Right hindlimb (tissue), 1 donor: Measurements from ENCODE around the gene TMEM107.
A peak's percentile ranks its signal among the peaks of the same experiment; 100 is the strongest.

ENCODE experiments used
- DNase-seq: peaks from one replicate; pipeline ENCODE4 v3.0.0-alpha.2; 2018

TMEM107 gene

DNA sequence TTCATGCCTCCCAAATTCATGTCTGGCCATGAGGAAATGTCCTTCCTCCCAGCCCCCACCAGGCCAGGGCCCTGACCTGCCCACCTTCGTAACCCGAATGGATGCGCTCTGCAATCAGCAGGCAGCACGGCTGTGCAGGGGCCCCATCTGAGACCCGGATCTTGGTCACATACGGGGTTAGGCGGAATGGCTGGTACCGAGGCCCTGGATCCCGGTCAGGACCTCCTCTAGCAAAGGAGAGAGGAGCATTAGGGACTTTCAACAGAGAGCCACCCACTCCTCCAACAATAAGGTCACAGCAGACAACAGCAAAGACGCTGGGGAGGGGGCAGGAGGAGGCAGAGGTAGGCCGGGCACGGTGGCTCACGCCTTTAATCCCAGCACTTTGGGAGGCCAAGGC lies 27.6 kb downstream of the TMEM107 start:
- DNase-seq = no peak

- DNase-seq = no peak
Measured at GRCh38 chr17:8147805-8148404, 28.3 kb downstream of the TMEM107 start.

DNA sequence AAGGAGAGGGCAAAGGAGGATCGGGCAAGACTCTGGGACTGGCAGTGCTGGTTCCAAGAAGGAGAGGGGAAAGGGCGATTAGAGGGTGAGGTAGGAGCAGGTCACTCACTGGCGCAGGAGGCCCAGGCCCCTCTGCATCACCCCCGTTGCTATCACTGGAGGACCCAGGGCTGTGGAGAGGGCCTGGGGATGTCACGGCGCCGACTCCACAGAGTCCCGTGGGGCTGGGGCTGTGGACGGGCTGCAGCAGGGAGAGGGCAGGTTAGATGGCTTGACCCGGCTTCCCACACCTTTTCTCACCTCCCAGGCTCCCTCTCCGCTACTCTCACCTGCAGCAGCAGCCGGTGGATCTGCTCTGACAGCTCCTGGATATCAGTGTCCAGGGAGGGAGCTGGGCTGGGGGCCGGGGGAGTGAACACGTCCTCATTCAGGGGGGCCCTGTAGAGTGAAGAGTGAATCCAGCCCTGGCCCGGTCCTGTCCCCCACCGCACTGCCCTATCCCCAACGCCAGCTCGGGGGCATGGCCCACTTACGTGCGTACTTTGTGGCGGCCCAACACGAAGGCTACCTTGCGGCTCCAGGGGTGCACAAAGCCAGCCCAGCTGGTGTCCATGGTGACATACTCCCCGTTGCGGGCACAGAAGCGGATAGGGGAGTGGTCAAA lies 28.9 kb downstream of the TMEM107 start:
- no peak for DNase-seq

DNA sequence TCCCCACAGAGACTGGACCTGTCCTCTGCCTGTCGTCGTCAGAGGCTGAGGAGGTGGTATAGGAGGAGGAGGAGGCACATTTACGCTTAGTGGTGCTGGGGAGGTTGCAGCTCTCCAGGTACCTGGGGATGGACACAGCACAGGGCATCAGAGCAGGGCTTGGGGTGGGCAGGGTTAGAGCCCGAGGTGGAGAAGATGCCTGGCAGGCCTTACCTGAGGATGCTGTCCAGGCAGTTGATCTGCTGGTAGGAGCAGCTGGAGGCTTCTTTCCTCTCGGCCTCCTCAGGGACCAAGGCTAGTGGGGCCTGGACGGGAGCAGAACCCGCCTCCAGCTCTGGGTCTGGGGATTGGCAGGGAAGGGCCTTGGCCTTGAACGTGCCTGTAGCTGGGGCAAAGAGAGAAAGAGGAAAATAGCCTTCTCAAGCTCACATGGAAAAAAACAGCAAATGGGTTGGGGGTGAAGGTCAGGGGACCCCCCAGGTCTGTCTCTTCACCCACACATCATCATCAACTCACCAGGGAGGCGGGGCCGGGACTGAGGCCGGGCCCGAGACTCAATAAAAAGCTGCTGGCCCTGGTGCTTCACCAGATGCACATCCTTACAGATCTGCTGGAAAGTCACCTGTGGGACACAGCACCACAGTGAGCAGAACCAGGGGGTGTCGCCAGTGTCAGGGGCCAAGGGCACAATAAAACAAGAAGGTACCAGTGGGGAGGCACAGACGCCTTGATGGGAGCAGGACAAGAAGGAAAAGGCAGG lies 29.6 kb downstream of the TMEM107 start:
- DNase-seq = no peak

DNA sequence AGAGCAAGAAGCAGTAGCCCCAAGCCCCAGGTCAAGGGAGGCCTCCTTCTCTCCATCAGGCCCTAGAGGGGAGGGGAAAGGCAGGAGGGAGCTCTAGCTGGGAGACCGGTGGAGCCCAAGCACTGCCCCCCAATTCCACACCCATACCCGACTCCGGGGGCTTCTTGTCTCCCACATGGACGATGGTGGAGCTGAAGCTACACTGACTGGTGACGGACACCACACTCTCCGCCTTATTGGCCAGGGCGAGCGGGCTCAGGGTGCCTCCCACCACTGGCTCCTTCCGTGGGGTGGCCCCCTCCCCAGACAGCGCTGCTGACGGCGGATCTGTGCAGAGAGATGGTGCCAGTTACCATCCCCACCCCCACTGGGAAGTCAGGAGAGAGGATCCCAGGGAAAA lies 30.4 kb downstream of the TMEM107 start:
- no peak for DNase-seq

DNA sequence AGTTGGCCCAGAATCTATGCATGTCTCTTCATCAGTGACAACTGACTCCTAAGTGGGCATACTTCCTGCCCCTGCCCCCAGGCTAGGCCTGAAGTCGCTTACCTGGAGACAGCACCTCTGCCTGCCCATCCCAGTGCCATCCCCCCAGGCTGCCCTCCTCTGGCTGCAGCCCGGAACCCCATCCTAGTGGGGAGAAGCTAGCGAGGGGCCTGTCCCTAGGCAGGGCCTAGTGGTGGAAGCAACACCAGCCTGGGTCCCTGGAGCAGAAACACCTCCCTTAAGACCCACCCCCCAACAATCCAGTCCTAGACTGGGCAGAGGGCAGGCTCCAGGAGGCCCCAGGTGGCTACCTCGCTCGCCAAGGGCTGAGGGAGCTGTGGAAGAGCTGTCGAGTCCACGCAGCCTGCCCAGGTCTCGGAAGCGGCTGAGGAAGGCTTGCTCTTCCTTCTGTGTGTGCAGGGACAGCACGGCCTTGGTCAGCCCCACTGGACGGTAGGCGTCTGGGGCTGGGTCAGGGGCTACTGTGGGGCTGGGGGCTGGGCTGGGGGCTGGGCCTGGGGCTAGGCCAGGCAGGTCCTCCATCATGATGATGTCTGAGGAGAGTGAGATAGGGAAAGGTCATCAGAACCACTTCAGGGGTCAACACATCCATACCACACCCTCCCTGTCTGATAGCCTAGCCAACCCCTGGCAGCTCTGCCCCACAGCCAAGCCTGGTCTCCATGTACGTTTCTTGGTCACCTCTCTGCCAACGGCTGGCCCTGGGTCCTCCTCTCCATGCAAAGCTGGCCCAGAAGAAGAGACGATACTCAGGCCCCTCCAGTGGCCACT lies 31.6 kb downstream of the TMEM107 start:
- peak; percentile 24 for DNase-seq

DNA sequence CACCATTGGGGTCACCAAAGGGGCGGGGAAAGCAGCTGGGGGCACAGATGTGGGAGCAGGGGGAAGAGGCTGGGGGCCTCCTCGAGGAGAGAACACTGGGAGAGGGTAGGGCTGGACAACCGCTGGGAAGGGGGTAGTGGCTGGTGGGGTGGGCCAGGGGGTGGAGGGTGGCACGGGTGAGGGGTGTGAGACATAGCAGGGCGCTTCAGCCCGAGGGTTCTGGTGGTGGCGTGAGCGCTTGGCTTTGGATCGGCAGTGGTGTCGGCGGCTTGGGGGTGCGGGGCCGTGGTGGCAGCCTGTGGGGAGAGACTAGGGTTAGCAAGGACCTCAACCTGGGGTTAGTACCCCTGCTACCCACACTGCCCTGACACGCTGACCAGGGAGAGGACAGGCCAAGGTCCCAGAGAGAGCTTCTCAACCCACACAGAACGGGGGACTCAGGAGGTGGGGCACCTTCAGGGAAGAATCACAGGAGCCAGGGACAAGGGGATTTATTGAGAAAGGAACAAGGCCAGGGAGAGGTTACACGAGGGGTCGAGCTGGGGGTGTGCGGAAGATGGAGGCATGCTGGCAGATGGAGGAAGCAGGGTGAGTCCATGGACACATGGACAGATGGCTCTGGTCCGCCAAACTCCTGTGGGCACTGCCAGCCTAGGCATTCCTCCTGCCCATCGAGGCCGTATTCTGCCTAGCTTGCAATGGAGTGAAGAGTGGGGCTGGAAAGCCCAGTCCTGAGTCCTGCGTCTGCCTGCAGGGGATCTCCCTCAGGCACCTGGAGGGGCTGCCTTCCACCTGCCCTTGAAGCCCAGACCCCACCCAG lies 32.4 kb downstream of the TMEM107 start:
- DNase-seq = no peak

- DNase-seq = peak; percentile 33
Measured at GRCh38 chr17:8142887-8143580, 33.1 kb downstream of the TMEM107 start.

DNA sequence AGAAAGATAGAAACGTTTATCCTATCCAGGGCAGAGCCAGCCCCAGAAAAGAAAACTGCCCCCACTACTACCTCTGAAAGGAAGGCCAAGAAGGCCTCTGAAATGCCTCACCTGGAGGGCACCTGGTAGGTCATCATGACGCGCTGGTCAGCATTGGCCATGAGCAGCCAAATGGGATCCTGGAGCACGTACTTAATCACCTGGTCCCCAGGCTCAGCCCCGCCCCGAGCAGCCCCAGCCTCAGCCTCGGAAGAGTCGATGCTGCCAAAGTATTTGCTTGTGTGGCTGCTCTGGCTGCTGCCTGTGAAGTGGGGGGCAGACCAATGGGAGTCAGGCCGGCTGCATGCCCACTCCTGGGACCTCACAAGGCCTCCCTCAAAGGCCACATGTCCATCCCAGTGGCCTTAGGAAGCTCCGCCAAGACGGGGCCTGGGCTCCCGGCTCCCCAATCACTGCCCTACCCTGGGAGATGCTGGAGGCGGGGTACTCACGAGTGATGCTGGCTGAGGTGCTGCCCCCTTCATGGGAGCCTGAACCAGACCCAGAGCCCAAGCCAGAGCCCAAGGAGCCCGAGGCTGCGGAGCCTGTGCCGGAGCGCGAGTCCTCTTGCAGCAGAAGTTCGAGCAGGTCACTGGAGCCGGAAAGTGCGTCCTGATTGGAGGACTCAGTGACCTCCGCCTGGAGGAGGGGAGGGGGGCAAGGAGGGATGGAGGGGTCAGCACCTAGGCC lies 33.9 kb downstream of the TMEM107 start:
- peak; percentile 35 for DNase-seq

DNA sequence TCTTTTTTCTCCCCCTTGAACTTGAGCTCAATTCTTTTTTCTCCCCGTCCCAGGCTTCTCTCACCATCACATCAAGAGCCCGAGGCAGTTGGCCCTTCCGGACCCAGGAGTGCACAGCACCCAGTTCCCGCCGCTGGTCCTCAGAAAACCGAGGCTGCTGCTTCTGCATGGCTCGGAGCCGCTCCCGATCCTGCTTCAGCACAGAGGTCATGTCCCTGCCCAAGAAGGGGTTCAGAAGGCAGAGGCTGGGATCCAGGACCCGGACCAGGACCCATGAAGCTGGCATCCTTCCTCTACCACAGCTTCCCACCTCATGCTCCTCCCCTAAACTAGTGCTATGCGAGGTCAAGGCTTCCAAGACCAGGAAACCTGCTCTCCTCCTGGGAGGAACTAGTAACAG lies 34.4 kb downstream of the TMEM107 start:
- peak; percentile 23 for DNase-seq

DNA sequence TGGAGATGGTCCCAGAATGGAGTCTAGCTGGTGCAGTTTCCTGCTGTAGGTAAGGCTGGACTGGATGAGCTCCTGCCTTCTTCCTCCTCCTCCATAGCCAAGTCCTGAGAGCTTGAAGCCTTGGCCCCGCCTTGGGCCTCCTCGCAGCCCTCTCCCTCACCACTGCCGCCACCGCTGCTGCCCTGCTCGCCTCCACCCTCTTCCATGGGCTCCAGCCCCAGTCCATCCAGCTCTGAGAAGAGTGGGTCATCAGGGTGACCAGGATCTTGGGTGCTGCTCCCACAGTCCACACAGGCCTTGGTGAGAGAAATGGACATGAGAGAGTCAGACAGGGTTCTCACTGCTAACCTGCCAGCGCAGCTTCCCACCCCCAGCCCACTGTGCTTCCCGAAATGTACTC lies 35.1 kb downstream of the TMEM107 start:
- DNase-seq = peak; percentile 19

- peak; percentile 27 for DNase-seq
Measured at GRCh38 chr17:8140065-8141029, 35.8 kb downstream of the TMEM107 start.

DNA sequence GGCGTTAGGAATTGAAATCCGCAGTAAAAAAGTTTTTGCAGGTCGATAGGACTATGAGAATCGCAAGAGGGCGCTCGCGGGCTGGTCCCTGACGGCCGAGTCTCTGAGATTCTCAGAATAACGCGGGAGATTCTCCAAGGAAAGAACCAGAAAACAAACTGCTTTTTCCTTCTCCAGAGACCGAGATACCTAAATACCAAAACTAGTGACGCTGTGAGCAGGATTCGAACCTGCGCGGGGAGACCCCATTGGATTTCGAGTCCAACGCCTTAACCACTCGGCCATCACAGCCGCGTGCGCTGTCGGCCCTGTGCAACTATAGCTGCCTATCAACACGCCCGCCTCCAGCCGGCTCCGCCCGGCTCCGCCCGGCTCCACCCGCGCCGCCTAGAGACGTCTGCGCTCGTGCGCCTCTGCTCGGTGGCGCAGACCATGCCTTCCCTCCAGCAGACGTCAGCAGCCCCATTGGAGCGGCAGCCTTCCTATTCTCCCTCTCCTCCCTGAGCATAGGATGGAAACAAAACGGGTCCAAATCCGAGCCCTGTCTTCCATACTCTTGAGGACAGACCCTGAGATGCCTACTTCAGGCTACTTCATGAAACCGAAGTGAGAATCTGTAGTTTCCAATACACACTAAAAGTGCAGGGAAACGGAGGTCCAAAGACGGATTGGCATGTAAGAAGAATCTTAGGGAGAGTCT lies 37.4 kb downstream of the TMEM107 start:
- peak; percentile 99 for DNase-seq

GRCh38 chr17:8138374-8138671 lies 37.9 kb downstream of the TMEM107 start:
- no peak for DNase-seq

GRCh38 chr17:8137645-8138373 lies 38.4 kb downstream of the TMEM107 start:
- DNase-seq = peak; percentile 24

- DNase-seq = no peak
Measured at GRCh38 chr17:8133941-8134340, 42.2 kb downstream of the TMEM107 start.

GRCh38 chr17:8133399-8133798 lies 42.8 kb downstream of the TMEM107 start:
- peak; percentile 6 for DNase-seq

GRCh38 chr17:8131844-8132441 lies 44.2 kb downstream of the TMEM107 start:
- DNase-seq = no peak
